HG02870 (cell line): ENCODE measurements around the gene NR2F1.
"Not testable (repeated sequence)": the region's sequence is repeated elsewhere in the genome, so short reads cannot be mapped to it uniquely, and the experiment has no call there.

Experiments used
- ATAC-seq: cut with Tn5 transposase; IDR thresholded peaks from one replicate; pipeline ENCODE4 v1.9.1; 2021; ENCODE audit warnings: mild to moderate bottlenecking, moderate library complexity; ENCODE audit not compliant: unreplicated experiment

The NR2F1 gene

GRCh38 chr5:93582677-93583438, at the start of gene NR2F1:
Gene NR2F1 (plus strand): TSS chr5:93583222. CDS start chr5:93585024, 1,802 bp downstream.
- no peak for ATAC-seq

- no peak for ATAC-seq
Observed at GRCh38 chr5:93545872-93546271, 37.1 kb upstream of the NR2F1 start.

GRCh38 chr5:93549594-93549993, 33.4 kb upstream of the NR2F1 start:
- ATAC-seq = not testable (repeated sequence)

GRCh38 chr5:93557021-93557604, 25.9 kb upstream of the NR2F1 start:
- ATAC-seq = no peak

GRCh38 chr5:93566091-93566490, 16.9 kb upstream of the NR2F1 start:
- no peak for ATAC-seq

GRCh38 chr5:93567424-93567823, 15.6 kb upstream of the NR2F1 start:
- no peak for ATAC-seq

- no peak for ATAC-seq
Observed at GRCh38 chr5:93569300-93570160, 13.5 kb upstream of the NR2F1 start.

GRCh38 chr5:93570294-93571113, 12.5 kb upstream of the NR2F1 start:
- no peak for ATAC-seq

GRCh38 chr5:93571114-93571949, 11.7 kb upstream of the NR2F1 start:
- no peak for ATAC-seq

- ATAC-seq = no peak
Observed at GRCh38 chr5:93572101-93572607, 10.9 kb upstream of the NR2F1 start.

GRCh38 chr5:93572608-93573353, 10.2 kb upstream of the NR2F1 start:
- no peak for ATAC-seq

GRCh38 chr5:93573354-93574351, 9.4 kb upstream of the NR2F1 start:
- ATAC-seq = no peak

- ATAC-seq = no peak
Observed at GRCh38 chr5:93574491-93575305, 8.3 kb upstream of the NR2F1 start.

- ATAC-seq = no peak
Observed at GRCh38 chr5:93575461-93576414, 7.3 kb upstream of the NR2F1 start.

GRCh38 chr5:93576994-93577853, 5.8 kb upstream of the NR2F1 start:
- ATAC-seq = no peak
